IMR-90 (cell line): ENCODE data around the gene DACH1.

Experiments used
- CEBPB ChIP-seq: IDR thresholded peaks from 2 replicates; pipeline ENCODE4 v1.6.1; 2012; ENCODE audit warnings: low read depth, low read length, improper control_type of control experiment
- MAZ ChIP-seq: IDR thresholded peaks from 2 replicates; pipeline ENCODE4 v1.6.1; 2012; ENCODE audit warnings: low read depth, mild to moderate bottlenecking, low read length, improper control_type of control experiment, moderate library complexity, borderline replicate concordance
- POLR2A ChIP-seq: IDR thresholded peaks from 2 replicates; pipeline ENCODE4 v1.6.1; 2012; ENCODE audit warnings: mild to moderate bottlenecking, low read depth, low read length
- RAD21 ChIP-seq: IDR thresholded peaks from 2 replicates; pipeline ENCODE4 v1.6.1; 2012; ENCODE audit warnings: low read length, improper control_type of control experiment
- RFX5 ChIP-seq: IDR thresholded peaks from 2 replicates; pipeline ENCODE4 v1.8.0; 2012; ENCODE audit warnings: low read depth, mild to moderate bottlenecking, low read length, moderate library complexity
- SMC3 ChIP-seq: fragments of 150-350 bp; IDR thresholded peaks from 2 replicates; pipeline ENCODE4 v1.6.1; 2016; ENCODE audit warnings: low read depth, mild to moderate bottlenecking, antibody characterized with exemption, low read length, moderate library complexity
- TF ChIP-seq, protein P1 (sequence below): conservative IDR thresholded peaks from 2 replicates; pipeline ENCODE4 v1.5.1; 2012; ENCODE audit warnings: mild to moderate bottlenecking, low read depth, low read length, improper control_type of control experiment
- TF ChIP-seq, protein P2 (sequence below): fragments of 150-350 bp; IDR thresholded peaks from 2 replicates; pipeline ENCODE4 v1.6.1; 2016; ENCODE audit warnings: low read depth, mild to moderate bottlenecking, low read length, moderate library complexity, borderline replicate concordance
- TF ChIP-seq, protein P3 (sequence below): fragments of 150-350 bp; IDR thresholded peaks from 2 replicates; pipeline ENCODE4 v1.6.1; 2017; ENCODE audit warnings: mild to moderate bottlenecking, antibody characterized with exemption, low read length, low read depth

DNA sequence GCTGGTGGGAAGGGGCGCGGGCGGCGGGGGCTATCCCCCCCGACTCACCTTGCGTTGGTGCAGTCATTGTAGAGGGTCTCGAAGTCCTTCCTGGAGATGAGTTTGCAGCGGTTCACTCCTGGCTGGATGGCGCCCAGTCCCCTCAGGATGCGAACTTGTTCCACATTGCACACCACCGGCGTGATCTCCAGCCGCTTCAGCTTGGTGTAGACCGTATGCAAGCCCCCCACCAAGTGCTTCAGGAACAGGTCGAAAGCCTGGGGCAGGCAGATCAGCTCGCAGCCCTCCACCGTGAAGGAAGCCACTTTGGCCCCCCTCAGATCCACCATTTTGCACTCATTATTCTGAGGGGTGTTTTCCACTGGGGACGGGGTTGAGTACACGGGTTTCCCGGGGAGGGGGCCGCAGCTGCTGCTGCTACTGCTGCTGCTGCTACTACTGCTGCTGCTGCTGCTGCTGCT lies 1.1 kb downstream of the DACH1 start:
- TF ChIP-seq, protein P1, sequence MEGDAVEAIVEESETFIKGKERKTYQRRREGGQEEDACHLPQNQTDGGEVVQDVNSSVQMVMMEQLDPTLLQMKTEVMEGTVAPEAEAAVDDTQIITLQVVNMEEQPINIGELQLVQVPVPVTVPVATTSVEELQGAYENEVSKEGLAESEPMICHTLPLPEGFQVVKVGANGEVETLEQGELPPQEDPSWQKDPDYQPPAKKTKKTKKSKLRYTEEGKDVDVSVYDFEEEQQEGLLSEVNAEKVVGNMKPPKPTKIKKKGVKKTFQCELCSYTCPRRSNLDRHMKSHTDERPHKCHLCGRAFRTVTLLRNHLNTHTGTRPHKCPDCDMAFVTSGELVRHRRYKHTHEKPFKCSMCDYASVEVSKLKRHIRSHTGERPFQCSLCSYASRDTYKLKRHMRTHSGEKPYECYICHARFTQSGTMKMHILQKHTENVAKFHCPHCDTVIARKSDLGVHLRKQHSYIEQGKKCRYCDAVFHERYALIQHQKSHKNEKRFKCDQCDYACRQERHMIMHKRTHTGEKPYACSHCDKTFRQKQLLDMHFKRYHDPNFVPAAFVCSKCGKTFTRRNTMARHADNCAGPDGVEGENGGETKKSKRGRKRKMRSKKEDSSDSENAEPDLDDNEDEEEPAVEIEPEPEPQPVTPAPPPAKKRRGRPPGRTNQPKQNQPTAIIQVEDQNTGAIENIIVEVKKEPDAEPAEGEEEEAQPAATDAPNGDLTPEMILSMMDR = no peak
- TF ChIP-seq POLR2A (no peak), SMC3 (no peak), RFX5 (no peak), RAD21 (no peak), CEBPB (no peak), MAZ (no peak)
- TF ChIP-seq, protein P2, sequence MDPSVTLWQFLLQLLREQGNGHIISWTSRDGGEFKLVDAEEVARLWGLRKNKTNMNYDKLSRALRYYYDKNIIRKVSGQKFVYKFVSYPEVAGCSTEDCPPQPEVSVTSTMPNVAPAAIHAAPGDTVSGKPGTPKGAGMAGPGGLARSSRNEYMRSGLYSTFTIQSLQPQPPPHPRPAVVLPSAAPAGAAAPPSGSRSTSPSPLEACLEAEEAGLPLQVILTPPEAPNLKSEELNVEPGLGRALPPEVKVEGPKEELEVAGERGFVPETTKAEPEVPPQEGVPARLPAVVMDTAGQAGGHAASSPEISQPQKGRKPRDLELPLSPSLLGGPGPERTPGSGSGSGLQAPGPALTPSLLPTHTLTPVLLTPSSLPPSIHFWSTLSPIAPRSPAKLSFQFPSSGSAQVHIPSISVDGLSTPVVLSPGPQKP = no peak
- TF ChIP-seq, protein P3, sequence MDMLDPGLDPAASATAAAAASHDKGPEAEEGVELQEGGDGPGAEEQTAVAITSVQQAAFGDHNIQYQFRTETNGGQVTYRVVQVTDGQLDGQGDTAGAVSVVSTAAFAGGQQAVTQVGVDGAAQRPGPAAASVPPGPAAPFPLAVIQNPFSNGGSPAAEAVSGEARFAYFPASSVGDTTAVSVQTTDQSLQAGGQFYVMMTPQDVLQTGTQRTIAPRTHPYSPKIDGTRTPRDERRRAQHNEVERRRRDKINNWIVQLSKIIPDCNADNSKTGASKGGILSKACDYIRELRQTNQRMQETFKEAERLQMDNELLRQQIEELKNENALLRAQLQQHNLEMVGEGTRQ = no peak
